Ovary (tissue), 3 donors: ENCODE data around the gene KCNN3.

Experiments used
- POLR2A ChIP-seq: fragments of 450-650 bp; IDR thresholded peaks from one replicate; pipeline ENCODE4 v1.6.1; 2017; ENCODE audit warnings: antibody characterized with exemption, mild to moderate bottlenecking, moderate library complexity
- TF ChIP-seq, protein P1 (sequence below), 3 donors: fragments of 450-650 bp in 2 of 3; fragments of 200-600 bp in 1 of 3; IDR thresholded peaks; one replicate each; pipeline versions ENCODE4 v1.5.1 to v1.8.0; 2016 to 2022; ENCODE audit warnings: antibody characterized with exemption in 3 of 3, mild to moderate bottlenecking in 1 of 3
- donor health status: DM: no; HTN: no; CAD: no.

DNA sequence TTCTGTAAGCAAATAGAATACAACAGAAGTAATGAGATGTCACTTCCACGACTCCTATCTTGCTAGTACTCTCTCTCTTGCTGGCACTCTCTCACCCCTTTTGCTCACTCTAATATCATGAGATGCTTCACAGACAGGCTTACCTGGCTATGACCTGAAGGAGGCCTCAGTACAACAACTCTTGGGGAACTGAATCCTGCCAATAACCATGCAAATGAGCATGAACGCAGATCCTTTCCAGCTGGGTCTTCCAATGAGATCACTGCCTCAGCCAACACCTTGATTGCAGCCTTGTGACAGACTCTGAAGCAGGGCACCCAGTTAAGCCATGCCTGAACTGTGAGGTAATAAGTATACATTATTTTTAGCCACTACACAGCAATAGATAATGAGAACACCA lies 209.0 kb downstream of the KCNN3 start:
- TF ChIP-seq, protein P1, sequence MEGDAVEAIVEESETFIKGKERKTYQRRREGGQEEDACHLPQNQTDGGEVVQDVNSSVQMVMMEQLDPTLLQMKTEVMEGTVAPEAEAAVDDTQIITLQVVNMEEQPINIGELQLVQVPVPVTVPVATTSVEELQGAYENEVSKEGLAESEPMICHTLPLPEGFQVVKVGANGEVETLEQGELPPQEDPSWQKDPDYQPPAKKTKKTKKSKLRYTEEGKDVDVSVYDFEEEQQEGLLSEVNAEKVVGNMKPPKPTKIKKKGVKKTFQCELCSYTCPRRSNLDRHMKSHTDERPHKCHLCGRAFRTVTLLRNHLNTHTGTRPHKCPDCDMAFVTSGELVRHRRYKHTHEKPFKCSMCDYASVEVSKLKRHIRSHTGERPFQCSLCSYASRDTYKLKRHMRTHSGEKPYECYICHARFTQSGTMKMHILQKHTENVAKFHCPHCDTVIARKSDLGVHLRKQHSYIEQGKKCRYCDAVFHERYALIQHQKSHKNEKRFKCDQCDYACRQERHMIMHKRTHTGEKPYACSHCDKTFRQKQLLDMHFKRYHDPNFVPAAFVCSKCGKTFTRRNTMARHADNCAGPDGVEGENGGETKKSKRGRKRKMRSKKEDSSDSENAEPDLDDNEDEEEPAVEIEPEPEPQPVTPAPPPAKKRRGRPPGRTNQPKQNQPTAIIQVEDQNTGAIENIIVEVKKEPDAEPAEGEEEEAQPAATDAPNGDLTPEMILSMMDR (IDR thresholded peaks at IDR 0.05) = no peak
- TF ChIP-seq POLR2A = no peak
